T-helper 9 cell (primary cell): ENCODE data around the gene ZCCHC17.
"Not testable (repeated sequence)": the region's sequence is repeated elsewhere in the genome, so short reads cannot be mapped to it uniquely, and the experiment has no call there.

Experiments
- DNase-seq: peaks from one replicate; pipeline ENCODE4 v3.0.0-alpha.2; 2020

The ZCCHC17 gene

DNA sequence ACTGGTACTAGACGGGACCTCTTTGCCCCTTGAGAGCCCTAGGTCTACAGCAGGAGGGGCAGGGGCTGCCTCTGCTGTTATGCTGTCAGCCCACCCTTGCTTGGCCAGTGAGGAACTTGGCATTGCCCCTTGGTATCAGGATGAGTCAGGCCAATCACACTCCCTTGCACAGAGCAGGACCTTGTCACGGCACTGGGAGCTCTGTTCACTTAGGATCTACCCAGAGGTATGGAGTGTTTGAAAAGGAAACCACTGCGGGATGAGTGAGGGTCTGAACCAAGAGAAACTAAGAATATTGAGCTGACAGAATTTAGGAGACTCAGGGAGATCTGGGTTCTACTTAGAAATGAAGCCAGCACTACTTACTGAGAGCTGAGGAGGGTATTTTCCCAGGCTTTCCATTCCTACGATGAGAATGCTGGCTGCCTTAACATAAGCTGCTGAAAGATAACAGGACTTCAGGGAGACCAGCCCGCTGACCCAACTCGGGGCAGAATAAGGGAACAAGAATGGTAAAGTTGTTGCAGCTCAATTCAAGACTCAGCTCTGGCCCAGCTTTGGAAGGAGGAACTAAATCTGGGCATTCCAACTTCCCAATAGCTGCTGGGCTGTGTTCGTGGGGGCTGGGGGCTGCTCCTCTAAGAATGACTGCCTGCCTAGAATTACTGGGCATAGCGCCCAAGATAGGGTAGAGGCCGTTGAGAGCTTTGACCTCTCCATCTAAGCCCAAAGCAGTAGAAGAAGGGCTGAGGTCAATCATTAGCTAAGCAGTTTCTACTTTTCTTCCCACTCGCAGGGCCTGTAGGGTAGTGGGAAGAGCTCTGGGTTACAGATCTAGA lies 74.5 kb downstream of the ZCCHC17 start:
- DNase-seq: no peak

DNA sequence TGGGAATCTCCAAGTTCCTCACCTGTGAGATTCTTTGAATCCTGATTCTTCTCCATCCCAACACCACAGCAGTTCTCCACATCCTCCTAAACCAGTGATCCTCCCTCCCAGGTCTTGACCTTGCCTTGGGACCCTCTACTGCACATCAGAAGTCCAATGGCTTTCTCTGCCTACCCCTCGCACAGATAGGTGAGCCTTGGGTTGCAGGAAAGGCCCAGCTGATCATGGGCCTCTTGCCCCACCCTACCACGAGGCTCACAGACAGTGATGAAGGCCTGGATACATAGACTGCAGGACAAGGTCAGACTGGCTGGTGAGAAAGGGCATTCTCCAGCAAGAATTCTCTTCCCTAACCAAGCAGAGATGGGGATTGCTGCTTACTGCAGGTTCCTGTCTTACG lies 75.2 kb downstream of the ZCCHC17 start:
- DNase-seq: no peak

DNA sequence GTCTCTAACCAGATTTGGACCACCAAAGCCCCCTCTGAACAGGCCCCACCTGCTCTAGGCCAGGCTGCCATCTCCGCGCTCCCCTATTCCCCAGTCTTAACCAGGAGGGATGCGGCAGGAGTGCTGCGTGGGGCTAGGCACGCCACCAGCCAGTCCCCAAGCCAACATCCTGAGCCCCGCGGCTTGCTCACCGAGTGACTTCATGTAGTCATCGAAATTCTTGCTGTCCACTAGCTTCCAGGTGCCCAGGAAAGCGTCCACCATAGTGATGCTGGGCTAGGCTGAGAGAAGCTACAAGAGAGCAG lies 75.9 kb downstream of the ZCCHC17 start:
- DNase-seq: no peak

DNA sequence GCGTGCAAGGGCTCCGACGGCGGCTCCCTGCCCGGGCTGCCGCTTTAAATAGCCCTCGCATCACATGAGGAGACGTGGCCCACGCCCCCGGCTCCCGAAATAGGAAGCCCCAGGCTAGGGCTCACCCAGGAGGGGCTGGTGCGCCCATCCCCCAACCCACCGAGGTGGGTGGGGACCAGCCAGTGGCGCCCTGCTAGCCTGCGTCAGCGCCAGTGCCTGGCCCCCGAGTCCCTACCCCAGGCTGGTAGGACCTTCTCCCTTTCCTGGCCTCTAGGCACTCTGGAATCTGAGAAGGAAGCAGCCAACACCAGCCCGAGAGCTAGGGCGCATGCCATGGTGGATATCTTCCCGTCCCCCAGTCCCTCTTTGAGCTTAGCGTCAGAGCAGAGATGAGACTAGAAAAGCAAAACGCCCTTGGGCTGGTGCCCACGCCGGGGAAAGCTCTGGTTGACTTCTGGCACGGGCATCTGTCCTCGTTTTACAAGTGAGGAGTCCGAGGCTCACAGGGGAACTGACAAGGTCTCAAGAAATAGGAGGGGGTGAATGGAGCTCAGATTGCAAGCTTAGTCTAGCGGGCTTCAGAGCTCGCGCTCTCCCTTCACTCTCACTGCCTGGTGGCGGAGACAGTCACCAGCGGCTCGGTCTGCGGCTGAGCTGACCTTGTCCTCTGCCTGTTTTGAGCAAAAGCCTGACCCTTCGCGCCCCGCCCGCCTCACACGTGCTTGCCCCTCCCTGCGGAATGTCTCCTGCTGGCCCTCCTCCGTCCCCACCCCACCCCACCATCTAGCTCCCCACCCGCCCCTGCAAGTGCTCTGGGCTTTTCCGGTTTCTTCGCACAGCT lies 76.4 kb downstream of the ZCCHC17 start, which contains the start of gene FABP3:
Gene FABP3, minus strand, starts transcription at position 21 of the 841 bp plus-strand sequence. CDS start 62 bp downstream, outside the sequence.
- no peak for DNase-seq

DNA sequence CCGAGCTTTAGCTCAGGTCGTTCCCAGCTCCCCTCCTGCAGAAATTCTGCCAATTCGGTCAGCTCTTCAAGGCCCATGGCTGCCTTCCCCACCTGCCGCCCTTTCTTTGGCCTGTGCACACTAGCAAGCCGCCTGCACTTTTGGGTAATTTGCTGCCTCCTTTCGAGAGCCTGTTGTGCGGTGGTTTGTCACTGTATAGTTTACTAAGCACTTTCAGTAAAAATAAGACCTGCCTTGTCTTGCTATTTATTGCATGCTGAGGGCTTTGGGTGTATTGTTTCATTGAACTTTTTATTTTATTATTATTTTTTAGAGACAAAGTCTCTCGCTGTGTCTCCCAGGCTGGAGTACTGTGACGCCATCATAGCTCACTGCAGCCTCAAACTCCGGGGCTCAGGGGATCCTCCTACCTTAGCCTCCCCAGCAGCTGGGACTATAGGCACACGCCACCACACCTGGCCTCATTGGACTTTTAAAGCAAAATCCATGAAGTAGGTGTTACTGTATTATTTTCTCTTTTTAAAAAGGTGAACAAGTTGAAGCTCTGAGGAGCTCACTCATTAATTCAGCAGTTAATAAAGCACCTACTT lies 77.2 kb downstream of the ZCCHC17 start:
- DNase-seq: no peak

DNA sequence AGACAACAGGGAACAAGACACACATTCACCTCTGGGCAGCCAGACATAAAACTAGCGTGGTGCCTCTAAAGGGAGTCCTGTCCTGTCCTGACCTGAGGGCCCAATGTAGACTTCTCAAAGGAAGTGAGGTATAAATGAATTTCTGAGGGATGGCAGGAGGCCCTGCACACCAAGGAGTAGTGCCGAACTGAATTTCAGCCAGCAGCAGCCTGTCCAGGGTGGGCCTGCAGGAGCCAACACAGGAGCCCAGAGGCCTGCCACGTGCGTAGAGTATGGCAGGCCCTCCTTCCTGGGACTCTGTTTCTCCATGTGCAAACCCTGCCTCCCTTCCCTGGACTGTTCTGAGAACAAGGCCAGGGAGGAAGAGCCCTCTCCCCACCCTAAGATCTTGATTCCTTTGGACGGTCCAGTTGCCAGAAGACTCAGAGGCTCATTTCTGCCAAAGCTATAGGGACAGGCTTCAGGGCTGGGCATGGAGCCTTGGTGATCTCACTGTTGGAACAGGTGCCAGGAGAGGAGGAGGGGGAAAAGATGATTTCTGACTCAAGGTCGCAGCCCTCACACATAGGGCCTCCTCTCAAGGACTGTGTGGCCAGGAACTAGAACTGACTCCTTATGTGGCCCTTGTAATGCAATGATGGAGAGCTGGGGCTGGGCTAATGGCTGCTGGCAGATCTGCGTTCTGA lies 77.8 kb downstream of the ZCCHC17 start:
- DNase-seq: no peak

DNA sequence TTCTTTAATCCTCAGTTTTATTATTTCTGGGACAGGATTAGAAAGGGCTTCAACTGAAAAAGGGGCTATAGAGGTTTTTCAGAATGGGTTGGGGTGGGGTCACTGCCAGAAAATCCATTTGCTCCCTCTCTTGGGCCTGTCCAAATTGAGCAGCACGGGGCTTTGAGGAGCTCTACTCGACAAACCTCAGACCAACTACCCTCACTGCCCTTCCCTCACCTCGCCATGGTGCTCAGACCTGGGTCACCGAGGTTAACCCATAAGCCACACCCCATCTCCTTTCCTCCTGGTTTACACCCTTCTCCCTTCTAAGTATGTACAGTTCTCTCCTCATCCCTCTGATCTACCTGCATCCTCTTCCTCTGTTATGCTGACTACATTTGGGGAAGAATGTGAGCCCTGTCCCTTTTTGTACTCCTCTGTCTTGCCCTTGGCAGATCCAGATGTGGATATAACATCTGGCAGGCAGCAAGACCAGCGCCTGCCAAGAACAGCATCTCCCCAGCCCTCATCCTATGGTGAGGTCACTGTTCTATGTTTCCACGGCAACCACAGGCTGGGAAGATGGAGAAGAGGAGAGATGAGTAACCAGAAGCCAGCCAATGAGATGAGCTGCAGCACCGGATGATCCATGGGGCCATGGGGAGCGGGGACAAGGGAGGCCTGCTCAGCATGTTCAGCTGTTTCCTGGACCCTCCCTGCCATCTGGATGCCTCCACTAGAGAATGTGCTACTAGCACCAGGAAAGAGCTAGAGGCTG lies 79.7 kb downstream of the ZCCHC17 start:
- DNase-seq: no peak

DNA sequence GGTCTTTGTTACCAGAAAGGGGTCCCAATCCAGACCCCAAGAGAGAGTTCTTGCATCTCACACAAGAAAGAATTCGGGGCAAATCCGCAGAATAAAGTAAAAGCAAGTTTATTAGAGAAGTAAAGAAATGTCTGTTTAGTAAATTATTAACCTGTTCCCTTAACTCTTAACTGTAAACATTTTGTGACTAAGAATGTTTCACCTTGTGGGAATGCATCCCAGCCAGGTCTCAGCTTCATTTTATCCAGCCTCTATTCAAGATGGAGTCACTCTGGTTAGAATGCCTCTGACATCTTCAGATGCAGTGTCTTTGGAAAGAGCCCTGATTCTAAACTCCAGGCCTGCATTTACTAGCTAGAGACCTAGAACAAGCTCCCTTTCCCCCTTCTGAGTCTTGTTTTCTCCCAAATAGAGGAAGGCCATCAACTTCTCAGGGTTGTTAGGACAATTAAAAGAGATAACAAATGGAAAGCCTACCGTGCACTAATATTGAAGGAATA lies 80.6 kb downstream of the ZCCHC17 start:
- no peak for DNase-seq

DNA sequence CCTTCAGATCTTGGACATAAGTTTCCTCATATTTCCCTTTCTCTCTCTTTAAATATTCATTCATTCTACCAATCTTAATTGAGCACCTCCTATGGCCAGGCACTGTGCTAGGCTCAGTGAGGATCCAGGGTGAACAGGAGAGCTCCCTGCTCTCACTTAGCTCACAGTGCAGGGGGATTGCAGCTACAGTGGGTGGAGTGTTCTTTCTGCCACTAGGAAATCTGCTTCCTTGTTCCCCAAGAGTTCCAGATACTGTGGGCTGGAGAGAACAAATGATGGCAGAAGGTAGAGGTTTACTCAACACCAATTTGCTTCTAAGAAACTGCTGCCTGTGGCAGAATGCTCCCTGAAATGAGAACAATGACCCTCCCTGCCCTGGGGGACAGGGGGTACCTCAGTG lies 81.2 kb downstream of the ZCCHC17 start:
- no peak for DNase-seq

DNA sequence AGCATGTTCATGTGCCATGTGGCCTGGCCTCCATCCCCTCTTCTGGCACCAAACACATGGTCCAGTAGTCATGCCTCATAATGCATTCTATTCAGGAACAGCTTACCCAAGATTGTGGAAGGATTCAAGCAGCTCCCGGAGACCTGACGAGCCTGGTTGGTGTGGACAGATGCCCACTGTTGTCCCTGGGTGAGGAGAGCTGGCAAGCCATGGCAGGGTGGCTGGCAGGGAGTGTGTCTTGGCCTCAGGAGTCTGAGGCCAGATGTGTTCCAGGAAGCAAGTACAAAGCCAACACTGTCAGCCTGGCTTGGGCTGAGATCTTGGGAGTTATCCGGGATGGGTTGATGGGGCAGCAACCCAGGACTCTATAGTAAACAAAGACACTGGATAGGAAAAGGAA lies 83.3 kb downstream of the ZCCHC17 start:
- no peak for DNase-seq

DNA sequence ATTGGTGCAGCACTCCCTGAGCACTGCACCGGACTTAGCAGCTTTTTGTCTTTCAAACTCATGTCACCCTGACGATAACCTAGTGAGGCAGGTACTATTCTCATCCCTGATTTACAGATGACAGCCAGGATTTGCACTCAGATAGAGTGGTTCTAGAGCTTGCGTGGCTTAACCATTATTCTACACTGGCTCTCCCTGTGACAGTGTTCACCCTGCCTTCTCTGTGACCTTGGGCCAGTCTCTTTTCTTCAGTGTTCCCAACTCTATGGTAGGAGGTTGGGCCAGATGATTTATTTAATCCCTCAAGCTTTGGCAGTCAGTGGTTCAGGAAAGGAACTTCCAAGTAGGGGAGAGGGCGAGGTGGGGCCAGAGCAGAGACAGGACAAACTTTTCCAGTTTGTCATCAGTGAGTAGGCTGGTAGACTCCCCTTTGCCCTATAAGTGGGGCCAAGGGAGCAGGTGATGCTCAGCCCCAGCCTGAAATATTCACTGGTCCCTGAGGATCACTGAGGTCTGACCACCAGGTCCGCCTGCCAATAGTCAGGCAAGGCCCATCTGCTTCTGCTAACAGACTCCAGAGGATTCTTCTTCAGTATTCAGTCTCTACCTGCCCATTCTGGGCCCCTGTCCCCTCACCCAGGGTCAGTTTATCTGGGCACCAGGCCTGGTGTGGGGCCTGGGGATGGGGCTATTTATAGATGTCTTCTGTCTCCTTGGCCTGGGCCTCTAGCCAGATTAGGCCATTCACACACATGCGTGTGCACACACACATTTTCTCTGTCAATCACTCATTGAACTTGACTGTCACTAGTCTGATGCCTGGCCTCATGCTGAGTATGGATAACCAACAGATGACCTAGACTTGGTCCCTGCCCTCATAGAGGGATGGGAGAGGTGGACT lies 84.8 kb downstream of the ZCCHC17 start:
- DNase-seq: no peak

DNA sequence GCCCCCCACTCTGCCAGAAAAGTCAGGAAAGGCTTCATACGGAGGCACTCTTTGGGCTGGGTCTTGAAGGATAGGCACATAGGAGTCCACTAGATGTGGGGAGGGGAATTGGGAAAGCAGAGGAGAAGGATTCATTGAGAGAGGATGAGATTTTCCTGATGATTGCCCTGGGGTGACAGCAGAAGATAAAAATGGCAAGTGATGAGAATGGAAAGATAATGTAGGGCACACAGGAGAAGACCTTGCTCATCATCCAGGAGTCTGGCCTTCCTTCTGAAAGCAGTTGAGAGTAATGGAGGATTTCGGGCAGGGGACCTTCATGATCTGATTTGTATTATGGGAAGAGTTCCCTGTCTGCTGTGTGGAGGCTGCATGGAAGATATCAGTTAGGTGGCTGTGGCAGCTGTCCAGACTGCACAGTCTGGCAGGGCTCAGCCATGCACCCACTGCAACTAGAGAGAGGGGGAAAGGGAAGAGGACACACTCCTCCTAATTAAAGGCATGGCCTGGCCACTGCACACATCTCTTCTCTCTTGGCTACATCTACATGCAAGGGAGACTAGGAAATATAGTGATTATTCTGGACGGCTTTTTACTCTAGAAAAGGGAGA lies 85.7 kb downstream of the ZCCHC17 start:
- no peak for DNase-seq

DNA sequence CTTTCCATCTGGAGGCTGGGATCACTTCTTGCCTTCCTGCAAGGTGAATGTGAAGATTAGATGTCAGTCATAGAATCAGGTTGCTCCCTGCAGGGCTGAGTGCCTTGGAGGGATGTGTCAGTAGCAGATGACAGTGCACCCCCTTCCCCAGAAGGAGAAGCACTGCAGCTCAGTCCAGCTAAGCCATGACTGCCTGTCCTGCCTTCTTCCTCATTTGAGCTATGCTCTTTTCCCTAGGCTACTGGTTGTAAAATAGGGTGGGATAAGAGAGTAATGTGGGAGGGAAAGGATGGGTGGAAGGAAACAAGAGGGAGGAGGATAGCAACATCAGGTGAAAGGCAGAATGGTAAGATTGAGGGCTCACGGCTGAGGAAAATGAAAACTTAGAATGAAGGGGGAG lies 87.1 kb downstream of the ZCCHC17 start:
- DNase-seq: no peak

DNA sequence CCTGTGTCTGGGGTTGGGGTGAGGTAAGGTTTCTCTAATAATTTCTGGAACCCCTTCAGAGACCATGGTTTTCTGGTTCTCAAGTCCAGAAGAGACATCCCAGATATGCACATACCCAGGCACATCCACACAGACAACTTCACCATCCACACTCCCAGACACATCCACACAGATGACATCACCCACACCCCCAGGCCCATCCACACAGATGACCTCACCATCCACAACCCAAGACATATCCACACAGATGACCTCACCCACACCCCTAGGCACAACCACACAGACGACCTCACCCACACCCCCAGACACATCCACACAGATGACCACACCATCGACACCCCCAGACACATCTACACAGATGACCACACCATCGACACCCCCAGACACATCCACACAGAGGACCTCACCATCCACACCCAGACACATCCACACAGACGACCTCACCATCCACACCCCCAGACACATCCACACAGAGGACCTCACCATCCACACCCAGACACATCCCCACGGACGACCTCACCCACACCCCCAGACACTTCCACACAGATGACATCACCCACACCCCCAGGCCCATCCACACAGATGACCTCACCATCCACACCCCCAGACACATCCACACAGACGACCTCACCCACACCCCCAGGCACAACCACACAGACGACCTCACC lies 89.9 kb downstream of the ZCCHC17 start:
- not testable (repeated sequence) for DNase-seq

DNA sequence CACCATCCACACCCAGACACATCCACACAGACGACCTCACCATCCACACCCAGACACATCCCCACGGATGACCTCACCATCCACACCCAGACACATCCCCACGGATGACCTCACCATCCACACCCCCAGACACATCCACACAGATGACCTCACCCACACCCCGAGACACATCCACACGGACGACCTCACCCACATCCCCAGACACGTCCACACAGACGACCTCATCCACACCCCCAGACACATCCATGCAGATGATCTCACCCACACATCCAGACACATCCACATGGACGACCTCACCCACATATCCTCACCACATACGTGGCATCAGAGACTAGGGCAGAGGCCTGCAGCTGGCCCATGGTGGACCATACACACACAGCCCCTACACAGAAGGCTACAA lies 90.8 kb downstream of the ZCCHC17 start:
- no peak for DNase-seq

DNA sequence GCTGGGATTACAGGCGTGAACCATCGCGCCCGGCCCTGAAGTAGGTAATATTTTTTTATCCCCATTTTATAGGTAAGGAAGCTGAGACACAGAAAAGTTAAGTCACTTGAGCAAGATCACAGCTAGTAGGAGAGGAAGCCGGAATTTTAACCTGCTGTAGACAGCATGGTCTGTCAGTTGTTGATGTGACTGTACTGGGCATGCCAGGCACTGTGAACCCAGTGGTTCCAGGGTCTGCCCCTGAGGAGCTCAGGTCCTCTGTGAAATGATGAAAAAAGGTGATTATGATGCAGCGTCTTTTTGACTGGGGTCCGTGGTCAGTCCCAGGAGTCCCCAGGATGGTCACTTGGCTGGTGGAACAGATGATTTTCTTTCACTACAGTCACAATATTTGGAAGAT lies 92.8 kb downstream of the ZCCHC17 start:
- no peak for DNase-seq

DNA sequence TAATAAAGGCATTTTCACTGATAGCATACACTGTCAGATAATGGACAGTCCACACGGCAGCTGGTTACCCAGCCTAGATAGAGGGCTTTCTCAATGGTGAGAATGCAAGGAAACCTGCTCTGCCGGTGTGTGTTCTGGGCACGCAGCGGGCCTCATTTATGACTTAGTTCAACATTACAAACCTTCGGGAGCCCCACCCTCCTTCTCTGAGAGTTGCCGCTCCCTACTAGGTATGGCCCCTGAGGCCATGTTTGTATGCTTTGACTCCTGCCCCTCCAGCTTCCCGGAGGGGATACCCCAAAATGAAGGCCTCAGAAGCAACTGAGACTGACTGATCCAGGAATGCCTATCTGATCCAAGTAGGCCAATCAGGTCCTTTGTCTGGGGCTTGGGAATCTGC lies 93.2 kb downstream of the ZCCHC17 start:
- no peak for DNase-seq

DNA sequence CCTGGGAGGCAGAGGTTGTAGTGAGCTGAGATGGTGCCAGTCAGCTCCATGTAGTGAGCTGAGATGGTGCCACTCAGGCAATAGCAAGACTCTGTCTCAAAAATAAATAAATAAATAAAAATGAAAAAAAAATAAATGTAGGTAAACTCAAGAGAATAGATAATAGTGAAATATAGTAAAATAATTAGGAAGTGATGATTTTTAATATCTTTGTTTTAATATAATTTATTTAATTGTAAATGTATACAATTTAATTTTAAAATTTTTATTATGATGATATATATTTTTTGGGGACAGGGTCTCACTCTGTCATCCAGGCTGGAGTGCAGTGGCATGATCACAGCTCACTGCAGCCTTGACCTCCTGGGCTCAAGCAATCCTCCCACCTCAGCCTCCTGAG lies 96.6 kb downstream of the ZCCHC17 start:
- DNase-seq: no peak

DNA sequence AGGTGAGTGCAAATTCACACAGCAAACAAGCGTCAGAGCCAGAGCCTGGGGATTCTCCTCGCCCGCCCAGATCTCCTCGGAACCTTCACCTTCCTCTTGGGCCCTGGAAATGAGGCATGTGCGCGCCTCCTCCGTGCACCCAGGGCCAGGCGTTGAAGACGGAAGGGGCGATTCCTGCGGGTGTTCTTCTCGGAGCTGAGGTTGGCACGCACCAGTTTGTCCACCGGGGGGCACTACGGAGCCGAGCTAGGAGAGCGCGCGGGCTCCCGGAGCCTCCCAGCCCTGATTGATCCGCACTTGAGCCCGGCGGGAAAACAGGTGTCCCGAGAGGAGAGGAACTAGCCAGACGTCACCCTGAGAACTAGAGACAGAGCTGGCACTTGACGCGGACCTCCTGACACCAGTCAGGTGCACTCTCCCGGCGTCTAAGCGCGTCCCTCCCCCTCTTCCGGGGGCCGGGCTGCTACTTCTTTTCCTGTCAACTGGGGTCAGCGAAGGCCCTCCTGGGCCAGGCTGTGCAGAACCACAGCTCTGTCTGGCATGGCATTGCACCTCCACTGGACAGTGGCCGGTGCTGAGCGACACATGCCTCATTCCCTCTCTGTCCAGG lies 97.9 kb downstream of the ZCCHC17 start:
- DNase-seq: peak; percentile 72
